Measurements from ENCODE around the gene DOK4. TPM values are rescaled to one million over a fixed set of nuclear protein-coding genes. Genes with fewer than 3 reads are reported as not detected.

Gene DOK4
- total RNA-seq, 1 experiment from 2014 or later = 4.9 TPM

DNA sequence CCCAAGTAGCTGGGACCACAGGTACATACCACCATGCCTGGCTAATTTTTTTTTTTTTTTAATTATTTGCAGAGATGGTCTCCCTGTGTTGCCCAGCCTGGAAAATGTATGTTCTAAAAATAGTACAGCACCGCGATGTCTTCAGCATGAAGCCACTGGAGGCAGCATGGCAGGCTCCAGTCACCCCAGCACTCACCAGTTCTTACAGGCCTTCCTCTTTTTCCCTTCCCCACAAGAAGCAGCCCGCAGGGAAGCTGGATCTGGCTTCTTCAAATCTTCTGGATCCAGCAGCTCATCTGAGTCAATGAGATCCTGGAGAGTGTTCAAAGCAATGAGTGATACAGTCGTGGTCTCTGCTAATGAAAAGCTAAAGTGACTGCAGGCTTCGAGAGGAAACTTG lies 55.3 kb downstream of the DOK4 start:
- Histone ChIP-seq H2AFZ (ENCODE audit: low read length) (no peak overlapping the region), H3K4me2 (ENCODE audit: low read length) (no peak overlapping the region), H3K9ac (ENCODE audit: low read length) (no peak overlapping the region), H3K36me3 (ENCODE audit: low read depth, low read length) (peaks cover 21% of the 10 kb centered on the region), H3K27ac (ENCODE audit: low read length) (no peak overlapping the region), H3K4me1 (ENCODE audit: insufficient read depth, low read length) (no peaks in the 10 kb centered on the region), H3K79me2 (ENCODE audit: low read length) (no peaks in the 10 kb centered on the region), H3F3A (ENCODE audit: low read length, unreplicated experiment) (no peaks in the 10 kb centered on the region), H3K9me3 (ENCODE audit: low read length) (no peaks in the 10 kb centered on the region), H3K9me2 (replicated peaks; ENCODE audit: low read length) (no peaks in the 10 kb centered on the region), H3K4me3 (ENCODE audit: low read length) (no peak overlapping the region), H4K20me1 (ENCODE audit: low read length) (no peaks in the 10 kb centered on the region), H3K27me3 (ENCODE audit: low read length) (no peaks in the 10 kb centered on the region)
- POLR2A ChIA-PET (ENCODE audit: unreplicated experiment) = no interaction called here
- TF ChIP-seq EZH2phosphoT487 (IDR thresholded peaks at IDR 0.05; ENCODE audit: borderline replicate concordance, low read length) (no peak), EZH2 (IDR thresholded peaks at IDR 0.05; ENCODE audit: low read length, unreplicated experiment) (no peak)
- TF ChIP-seq, protein P1, sequence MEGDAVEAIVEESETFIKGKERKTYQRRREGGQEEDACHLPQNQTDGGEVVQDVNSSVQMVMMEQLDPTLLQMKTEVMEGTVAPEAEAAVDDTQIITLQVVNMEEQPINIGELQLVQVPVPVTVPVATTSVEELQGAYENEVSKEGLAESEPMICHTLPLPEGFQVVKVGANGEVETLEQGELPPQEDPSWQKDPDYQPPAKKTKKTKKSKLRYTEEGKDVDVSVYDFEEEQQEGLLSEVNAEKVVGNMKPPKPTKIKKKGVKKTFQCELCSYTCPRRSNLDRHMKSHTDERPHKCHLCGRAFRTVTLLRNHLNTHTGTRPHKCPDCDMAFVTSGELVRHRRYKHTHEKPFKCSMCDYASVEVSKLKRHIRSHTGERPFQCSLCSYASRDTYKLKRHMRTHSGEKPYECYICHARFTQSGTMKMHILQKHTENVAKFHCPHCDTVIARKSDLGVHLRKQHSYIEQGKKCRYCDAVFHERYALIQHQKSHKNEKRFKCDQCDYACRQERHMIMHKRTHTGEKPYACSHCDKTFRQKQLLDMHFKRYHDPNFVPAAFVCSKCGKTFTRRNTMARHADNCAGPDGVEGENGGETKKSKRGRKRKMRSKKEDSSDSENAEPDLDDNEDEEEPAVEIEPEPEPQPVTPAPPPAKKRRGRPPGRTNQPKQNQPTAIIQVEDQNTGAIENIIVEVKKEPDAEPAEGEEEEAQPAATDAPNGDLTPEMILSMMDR (conservative IDR thresholded peaks at IDR 0.05; ENCODE audit: low read depth, low read length) = no peak
- DNase-seq (no peak), ATAC-seq (no peak)
- BruUV-seq (replicated peaks) = no TSS peak
- CTCF ChIA-PET = no interaction called here
- intact Hi-C loops (cut with micrococcal nuclease) = no loop called here

DNA sequence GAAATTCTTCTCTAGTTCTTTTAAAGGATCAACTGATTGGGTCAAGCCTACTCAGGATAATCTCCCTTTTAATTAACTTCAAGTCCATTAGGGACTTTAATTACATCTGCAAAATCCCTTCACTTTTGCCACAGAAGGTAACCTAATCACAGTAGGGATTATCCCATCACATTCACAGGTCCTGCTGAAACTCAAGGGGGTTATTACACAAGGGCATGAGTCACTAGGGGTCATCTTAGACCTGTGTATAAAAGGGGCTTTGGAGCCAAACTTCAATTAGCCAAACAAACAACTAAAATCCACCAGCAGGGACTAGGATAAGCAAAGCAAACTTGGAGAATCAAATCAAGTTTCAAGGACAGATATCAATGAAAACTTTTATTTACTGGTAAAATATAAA lies 58.5 kb downstream of the DOK4 start:
- ATAC-seq = no peak
- Histone ChIP-seq H3K79me2 (ENCODE audit: low read length) (no peaks in the 10 kb centered on the region), H4K20me1 (ENCODE audit: low read length) (no peaks in the 10 kb centered on the region), H3K27me3 (ENCODE audit: low read length) (no peaks in the 10 kb centered on the region), H3K4me2 (ENCODE audit: low read length) (no peak overlapping the region), H3K27ac (ENCODE audit: low read length) (no peak overlapping the region), H3F3A (ENCODE audit: low read length, unreplicated experiment) (no peaks in the 10 kb centered on the region), H3K4me3 (ENCODE audit: low read length) (no peak overlapping the region), H2AFZ (ENCODE audit: low read length) (no peak overlapping the region), H3K9me2 (replicated peaks; ENCODE audit: low read length) (no peaks in the 10 kb centered on the region), H3K4me1 (ENCODE audit: insufficient read depth, low read length) (no peaks in the 10 kb centered on the region), H3K36me3 (ENCODE audit: low read depth, low read length) (peaks cover 10% of the 10 kb centered on the region), H3K9me3 (ENCODE audit: low read length) (no peaks in the 10 kb centered on the region), H3K9ac (ENCODE audit: low read length) (no peak overlapping the region)
- ChIA-PET CTCF (no interaction called here), POLR2A (ENCODE audit: unreplicated experiment) (no interaction called here)
- no TSS peak for BruUV-seq (replicated peaks)
- DNase-seq = no peak
- TF ChIP-seq EZH2phosphoT487 (IDR thresholded peaks at IDR 0.05; ENCODE audit: borderline replicate concordance, low read length) (no peak), EZH2 (IDR thresholded peaks at IDR 0.05; ENCODE audit: low read length, unreplicated experiment) (no peak)
- TF ChIP-seq, protein P1 (conservative IDR thresholded peaks at IDR 0.05; ENCODE audit: low read depth, low read length) = no peak
- intact Hi-C loops (cut with micrococcal nuclease) = no loop called here

DNA sequence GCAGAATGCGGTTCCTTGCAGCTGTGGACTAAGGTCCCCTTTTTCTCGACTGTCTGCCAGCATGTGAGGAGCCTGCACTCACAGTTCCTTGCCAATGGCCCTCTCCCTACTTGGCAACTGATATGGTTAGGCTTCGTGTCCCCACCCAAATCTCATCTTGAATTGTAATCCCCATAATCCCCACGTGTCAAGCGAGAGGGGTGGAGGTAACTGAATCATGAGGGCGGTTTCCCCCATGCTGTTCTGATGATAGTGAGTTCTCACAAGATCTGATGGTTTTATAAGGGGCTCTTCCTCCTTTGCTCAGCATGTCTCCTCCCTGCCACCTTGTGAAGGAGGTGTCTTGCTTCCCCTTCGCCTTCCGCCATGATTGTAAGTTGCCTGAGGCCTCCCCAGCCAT lies 59.0 kb downstream of the DOK4 start:
- intact Hi-C loops (cut with micrococcal nuclease) = no loop called here
- Histone ChIP-seq H2AFZ (ENCODE audit: low read length) (no peak overlapping the region), H3K4me3 (ENCODE audit: low read length) (no peak overlapping the region), H3K9me3 (ENCODE audit: low read length) (no peaks in the 10 kb centered on the region), H3K27me3 (ENCODE audit: low read length) (no peaks in the 10 kb centered on the region), H3K79me2 (ENCODE audit: low read length) (no peaks in the 10 kb centered on the region), H3K27ac (ENCODE audit: low read length) (no peak overlapping the region), H4K20me1 (ENCODE audit: low read length) (no peaks in the 10 kb centered on the region), H3K4me2 (ENCODE audit: low read length) (no peak overlapping the region), H3K4me1 (ENCODE audit: insufficient read depth, low read length) (no peaks in the 10 kb centered on the region), H3F3A (ENCODE audit: low read length, unreplicated experiment) (no peaks in the 10 kb centered on the region), H3K9me2 (replicated peaks; ENCODE audit: low read length) (no peaks in the 10 kb centered on the region), H3K36me3 (ENCODE audit: low read depth, low read length) (peaks cover 6% of the 10 kb centered on the region), H3K9ac (ENCODE audit: low read length) (no peak overlapping the region)
- CTCF ChIA-PET = no interaction called here
- POLR2A ChIA-PET (ENCODE audit: unreplicated experiment) = no interaction called here
- DNase-seq (no peak), ATAC-seq (no peak)
- no peak for TF ChIP-seq EZH2phosphoT487 (IDR thresholded peaks at IDR 0.05; ENCODE audit: borderline replicate concordance, low read length)
- no TSS peak for BruUV-seq (replicated peaks)
